Hematopoietic multipotent progenitor cell treated with erythropoietin and hydrocortisone succinate and interleukin-3 and kit ligand, for 15 days (in vitro differentiated cells): ENCODE results near the gene NAT10.

Experiments used
- DNase-seq: peaks from one replicate; pipeline ENCODE4 v3.0.0-alpha.2; 2015; ENCODE audit warnings: low spot score

The NAT10 gene

DNA sequence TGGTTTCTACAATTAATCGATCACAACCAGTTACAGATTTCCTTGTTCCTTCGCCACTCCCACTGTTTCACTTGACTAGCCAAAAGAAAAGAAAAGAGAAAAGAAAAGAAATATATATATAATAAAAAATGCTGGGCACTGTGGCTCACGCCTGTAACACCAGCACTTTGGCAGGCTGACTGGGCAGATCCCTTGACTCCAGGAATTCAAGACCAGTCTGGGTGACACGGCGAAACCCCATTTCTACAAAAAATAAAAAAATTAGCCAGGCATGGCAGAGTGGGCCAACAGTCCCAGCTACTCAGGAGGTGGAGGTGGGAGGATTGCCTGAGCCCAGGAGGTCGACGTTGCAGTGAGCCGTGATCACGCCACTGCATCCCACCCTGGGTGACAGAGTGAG lies 83.8 kb downstream of the NAT10 start:
- DNase-seq, result no peak

- no peak for DNase-seq
Measured at GRCh38 chr11:34190192-34191139, 85.0 kb downstream of the NAT10 start.

- DNase-seq, result no peak
Measured at GRCh38 chr11:34191578-34191977, 86.1 kb downstream of the NAT10 start.

- no peak for DNase-seq
Measured at GRCh38 chr11:34192481-34193401, 87.3 kb downstream of the NAT10 start.

DNA sequence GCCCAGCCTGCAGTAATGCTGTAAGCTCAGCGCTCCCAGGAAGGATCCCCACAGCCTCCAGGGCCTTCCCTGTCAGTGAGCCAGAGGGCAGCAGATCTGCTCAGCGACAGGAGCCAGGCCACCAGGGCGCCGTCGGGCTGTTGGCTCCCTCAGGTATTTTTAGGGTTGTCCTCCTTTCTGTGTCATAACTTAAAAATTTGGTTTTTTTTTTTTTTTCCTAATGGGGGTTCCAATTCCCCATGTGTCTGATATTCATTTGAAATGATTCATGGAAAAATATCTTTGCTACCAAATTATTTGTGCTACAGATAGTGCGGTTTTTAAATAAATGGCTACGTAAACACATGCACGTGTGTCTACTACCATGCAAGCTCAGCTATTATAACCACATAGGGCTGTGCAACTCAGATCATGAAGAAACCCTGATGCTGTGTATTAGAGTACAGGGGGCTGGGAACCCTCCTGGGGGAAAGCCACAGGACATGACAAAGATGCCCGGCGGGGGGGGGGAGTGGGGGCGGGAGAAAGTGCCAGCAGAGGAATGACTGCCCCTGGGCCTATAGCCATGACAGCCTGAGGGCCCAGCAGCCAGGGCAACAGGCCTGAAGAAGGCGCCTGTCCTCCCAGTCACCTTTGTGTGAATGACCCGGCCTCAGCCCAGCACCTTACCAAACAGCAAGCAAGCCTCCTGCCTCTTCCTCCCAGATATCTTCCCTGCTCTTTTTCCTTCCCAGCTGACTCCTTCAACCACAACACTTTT lies 89.3 kb downstream of the NAT10 start:
- DNase-seq, result no peak
